Inferior parietal cortex (tissue), 1 donor: ENCODE data around the gene URI1.
"Not testable (repeated sequence)": the region's sequence is repeated elsewhere in the genome, so short reads cannot be mapped to it uniquely, and the experiment has no call there.

Experiments
- DNase-seq: peaks from one replicate; pipeline ENCODE4 v3.0.0-alpha.2; 2016; ENCODE audit errors: extremely low spot score

Gene URI1, protein sequence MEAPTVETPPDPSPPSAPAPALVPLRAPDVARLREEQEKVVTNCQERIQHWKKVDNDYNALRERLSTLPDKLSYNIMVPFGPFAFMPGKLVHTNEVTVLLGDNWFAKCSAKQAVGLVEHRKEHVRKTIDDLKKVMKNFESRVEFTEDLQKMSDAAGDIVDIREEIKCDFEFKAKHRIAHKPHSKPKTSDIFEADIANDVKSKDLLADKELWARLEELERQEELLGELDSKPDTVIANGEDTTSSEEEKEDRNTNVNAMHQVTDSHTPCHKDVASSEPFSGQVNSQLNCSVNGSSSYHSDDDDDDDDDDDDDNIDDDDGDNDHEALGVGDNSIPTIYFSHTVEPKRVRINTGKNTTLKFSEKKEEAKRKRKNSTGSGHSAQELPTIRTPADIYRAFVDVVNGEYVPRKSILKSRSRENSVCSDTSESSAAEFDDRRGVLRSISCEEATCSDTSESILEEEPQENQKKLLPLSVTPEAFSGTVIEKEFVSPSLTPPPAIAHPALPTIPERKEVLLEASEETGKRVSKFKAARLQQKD

GRCh38 chr19:29941828-29942403 is at the start of gene URI1:
Gene URI1, plus strand, starts transcription at chr19:29942239. Its CDS starts 309 bp downstream, at chr19:29942548.
- peak; percentile 80 for DNase-seq

- DNase-seq: no peak
Observed at GRCh38 chr19:29893606-29894284, 48.3 kb upstream of the URI1 start.

DNA sequence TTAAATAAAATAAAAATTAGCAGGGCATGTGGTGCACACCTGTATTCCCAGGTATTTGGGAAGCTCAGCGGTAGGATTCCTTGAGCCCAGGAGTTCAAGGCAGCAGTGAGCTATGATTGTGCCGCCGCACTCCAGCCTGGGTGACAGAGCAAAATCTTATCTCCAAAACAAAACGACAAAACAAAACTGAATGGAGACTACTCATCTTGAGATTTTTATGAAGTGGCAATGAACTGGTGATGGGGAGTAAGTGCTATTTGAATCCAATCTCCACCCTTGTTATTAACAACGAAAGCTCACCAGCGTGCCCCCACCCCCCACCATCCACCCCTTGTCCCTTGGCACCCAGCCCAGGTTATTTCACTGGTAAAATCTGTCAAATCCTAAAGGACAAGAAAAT is 45.2 kb upstream of the URI1 start:
- DNase-seq: no peak

- DNase-seq: no peak
Observed at GRCh38 chr19:29897466-29897865, 44.6 kb upstream of the URI1 start.

DNA sequence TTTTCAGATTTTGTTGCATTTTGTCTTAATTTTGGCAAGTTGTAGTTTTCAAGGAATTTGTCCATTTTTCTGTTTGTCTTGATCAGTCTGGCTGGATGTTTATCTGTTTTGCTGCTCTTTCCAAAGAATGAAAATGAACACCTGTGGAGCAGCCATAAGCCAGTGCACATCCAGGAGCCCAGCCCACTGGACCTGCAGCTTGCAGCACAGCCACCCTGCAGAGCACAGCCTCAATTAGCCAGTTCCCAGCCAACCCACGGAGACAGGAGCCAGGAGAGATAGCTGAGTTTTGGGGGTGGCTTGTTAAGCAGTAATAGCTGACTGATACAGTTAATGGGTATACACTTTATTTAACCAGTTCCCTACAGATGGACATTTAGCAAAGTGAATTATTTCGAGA is 38.0 kb upstream of the URI1 start:
- no peak for DNase-seq

GRCh38 chr19:29908963-29909944 is 32.8 kb upstream of the URI1 start:
- DNase-seq: no peak

- no peak for DNase-seq
Observed at GRCh38 chr19:29914933-29915332, 27.1 kb upstream of the URI1 start.

GRCh38 chr19:29915832-29916231 is 26.2 kb upstream of the URI1 start:
- not testable (repeated sequence) for DNase-seq

DNA sequence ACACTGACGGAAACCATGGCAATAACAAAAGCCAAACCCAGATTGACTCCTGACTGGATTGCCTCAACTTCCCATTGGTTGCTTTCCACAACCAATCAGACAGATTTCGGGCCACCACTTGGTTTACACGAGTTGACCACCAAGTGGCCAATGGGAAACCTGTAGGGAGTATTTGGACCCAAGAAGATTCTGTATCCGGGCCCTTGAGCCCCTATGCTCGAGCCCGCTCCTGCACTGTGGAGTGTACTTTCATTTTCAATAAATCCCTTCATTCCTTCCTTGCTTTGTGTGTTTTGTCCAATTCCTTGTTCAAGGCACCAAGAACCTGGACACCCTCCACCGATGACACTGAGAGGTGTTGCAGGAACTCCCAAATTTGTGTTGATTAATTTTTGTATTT is 24.1 kb upstream of the URI1 start:
- DNase-seq: no peak

GRCh38 chr19:29918891-29919290 is 23.1 kb upstream of the URI1 start:
- DNase-seq: no peak

DNA sequence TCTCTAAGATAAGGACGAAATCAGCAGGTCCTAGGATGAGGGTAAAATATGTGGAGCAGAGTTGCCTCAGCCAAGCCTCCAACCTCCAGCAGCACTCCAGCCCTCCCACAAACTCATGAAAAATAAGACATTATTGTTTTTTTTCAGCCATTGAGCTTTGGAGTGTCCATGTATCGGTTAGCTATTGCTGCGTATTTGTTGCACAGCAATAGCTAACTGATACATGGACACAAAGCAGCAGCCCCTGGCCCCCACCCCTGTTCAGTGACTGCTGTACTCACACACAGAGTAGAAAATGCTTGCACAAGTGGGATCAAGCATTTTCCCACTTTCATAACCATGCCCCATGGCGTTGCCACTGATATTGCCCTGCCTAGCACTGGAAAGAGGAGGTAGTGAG is 19.1 kb upstream of the URI1 start:
- DNase-seq: no peak

GRCh38 chr19:29923653-29924052 is 18.4 kb upstream of the URI1 start:
- no peak for DNase-seq

DNA sequence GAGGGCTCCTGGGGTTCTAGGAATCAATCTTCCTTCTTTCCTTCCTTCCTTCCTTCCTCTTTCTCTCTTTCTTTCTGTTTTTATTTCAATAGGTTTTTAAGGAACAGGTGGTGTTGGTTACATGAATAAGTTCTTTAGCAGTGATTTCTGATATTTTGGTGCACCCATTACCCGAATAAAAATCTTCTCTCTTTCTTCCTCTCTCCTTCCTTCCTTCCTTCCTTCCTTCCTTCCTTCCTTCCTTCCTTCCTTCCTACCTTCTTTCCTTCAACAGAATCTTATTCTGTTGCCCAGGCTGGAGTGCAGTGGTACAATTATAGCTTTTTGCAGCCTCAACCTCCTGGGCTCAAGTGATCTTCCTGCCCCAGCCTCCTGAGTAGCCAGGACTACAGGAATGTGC is 16.0 kb upstream of the URI1 start:
- DNase-seq: no peak

- no peak for DNase-seq
Observed at GRCh38 chr19:29926801-29927200, 15.2 kb upstream of the URI1 start.

DNA sequence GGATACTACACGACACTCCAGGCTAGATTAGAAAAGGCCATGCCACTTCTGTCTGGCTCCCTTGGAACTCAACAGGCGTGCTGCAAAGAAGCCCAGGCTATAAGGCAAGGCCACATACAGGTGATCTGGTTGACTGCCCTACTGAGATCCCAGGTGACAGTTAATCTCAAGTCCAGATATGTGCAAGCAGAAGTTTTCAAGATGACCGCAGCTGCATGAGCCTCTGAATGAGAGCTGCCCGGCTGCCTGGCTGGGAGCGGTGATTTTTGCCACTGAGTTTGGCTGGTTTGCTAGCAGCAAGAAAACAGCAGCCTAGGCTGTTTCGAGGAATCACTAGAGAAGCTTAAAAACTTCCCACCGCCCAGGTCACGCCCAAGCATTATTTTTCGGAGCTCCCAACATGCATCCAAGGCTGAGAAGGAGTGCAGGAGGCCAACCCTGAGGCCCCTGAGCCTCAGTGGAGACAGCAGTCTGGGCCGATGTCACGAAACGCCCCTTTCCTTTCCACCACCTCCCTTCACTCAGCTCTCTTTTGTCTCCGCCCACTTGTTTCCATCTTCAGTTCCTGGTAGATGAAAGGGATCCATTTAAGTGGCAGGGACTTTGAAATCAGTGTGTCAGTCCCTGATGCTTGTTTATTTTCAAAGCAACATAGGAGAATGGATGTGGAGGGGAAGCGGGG is 14.0 kb upstream of the URI1 start:
- DNase-seq: no peak

DNA sequence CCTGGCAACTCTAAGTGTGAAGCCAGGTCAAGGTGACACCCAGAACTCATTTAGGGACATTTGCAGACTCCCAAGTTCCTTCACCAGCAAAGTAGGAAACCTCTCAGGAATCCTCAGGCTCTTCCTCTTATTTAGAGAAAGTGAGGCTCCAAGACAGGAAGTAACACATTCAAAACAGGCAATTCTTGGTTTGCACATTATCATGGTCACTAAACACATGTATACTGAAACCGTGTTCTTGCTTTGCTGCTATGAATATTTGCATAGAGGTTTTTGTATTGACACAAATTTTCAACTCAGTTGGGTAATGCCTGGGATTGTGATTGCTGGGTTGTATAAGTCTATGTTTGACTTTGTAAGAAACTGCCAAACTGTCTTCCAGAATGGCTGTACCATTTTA is 13.2 kb upstream of the URI1 start:
- no peak for DNase-seq

DNA sequence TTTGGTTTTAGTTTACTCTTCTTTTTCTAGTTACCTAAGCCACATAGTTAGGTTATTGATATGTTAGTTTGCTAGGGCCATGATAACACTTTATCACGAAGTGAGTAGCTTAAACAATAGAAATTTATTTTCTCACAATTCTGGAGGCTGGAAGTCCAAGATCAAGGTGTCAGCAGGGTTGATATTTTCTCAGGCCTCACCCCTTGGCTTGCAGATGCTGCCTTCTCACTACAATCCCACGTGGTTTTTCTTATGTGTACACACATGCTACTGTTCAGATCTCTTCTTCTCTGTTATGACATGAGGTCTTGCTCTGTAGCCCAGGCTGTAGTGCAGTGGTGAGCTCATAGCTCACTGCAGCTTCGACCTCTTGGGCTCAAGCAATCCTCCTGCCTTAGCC is 7.8 kb upstream of the URI1 start:
- no peak for DNase-seq

DNA sequence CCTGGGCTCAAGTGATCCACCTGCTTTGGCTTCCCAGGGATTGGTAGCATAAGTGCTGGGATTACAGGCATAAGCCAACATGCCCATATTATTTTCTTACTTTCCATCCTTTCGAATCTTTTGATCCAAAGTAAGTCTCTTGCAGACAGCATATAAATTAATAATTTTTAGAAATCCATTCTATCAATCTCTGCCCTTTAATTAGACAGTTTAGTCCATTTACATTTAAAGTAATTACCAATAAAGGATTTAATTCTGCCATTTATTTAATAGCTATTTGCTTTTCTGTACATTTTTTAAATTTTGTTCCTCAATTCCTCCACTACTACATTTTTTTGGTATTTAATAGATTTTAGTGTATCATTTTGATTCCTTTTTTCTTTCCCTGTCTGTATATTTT is 7.3 kb upstream of the URI1 start:
- no peak for DNase-seq

DNA sequence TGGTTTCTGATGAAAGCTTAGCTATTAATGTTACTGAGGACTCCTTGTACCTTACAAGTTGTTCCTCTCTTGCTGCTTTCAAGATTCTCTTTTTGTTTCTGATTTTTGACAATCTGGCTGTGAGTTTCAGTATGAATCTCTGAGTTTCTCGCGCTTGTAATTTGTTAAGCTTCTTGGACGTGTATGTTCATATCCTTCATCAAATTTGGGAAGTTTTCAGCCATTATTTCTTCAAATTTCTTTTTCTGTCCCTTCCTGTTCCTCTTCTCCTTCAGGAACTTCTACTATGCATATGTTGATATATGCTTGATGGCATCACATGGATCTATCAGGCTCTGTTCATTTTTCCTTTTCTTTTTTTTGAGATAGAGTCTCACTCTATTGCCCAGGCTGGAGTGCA is 5.6 kb upstream of the URI1 start:
- no peak for DNase-seq

- DNase-seq: no peak
Observed at GRCh38 chr19:29939628-29940027, 2.4 kb upstream of the URI1 start.
